HFFc6 (cell line): ENCODE data around the gene RNF14. TPM values are rescaled to one million over a fixed set of nuclear protein-coding genes. Genes with fewer than 3 reads are reported as not detected.

ENCODE experiments used
- DNase-seq: peaks from one replicate; pipeline ENCODE4 v3.0.0-alpha.2; 2018
- H3K27ac Mint-ChIP-seq: 2 replicates; pipeline ENCODE4 v1.8.0; 2020; ENCODE audit warnings: mild to moderate bottlenecking, mixed read lengths
- H3K27me3 Mint-ChIP-seq: 2 replicates; pipeline ENCODE4 v1.8.0; 2021; ENCODE audit warnings: mild to moderate bottlenecking, moderate library complexity, mixed read lengths; ENCODE audit not compliant: insufficient read depth
- H3K36me3 Mint-ChIP-seq: 2 replicates; pipeline ENCODE4 v1.8.0; 2021; ENCODE audit warnings: low read depth, mixed read lengths
- H3K4me1 Mint-ChIP-seq: 2 replicates; pipeline ENCODE4 v1.8.0; 2020; ENCODE audit warnings: low read depth, mixed read lengths
- H3K4me3 Mint-ChIP-seq: 2 replicates; pipeline ENCODE4 v1.8.0; 2020; ENCODE audit warnings: mild to moderate bottlenecking, moderate library complexity, mixed read lengths
- H3K9me3 Mint-ChIP-seq: 2 replicates; pipeline ENCODE4 v1.8.0; 2020; ENCODE audit warnings: mild to moderate bottlenecking, mixed read lengths
- CTCF ChIP-seq: fragments of 200-600 bp; sonication (generic); IDR thresholded peaks from 2 replicates; pipeline ENCODE4 v1.5.0; 2021; ENCODE audit warnings: antibody characterized with exemption, mild to moderate bottlenecking
- total RNA-seq, 6 experiments: library from RNA; stranded (reverse); fragmentation: NEBNext Ultra II Directional; extraction: Animal tissue kit (Norgen Biotek cat#: 25700); gene quantifications; 2 replicates in 1 of 6; 3 replicates in 5 of 6; pipeline ENCODE4 v1.2.3, GENCODE V29; 2021

RNF14 gene
- total RNA-seq, 6 experiments from 2014 or later, result 56.0 to 65.5 (median 63.0) TPM

GRCh38 chr5:141997358-141997960 is 28.6 kb downstream of the RNF14 start:
- Mint-ChIP-seq H3K36me3 (peaks cover 43% of the 10 kb centered on the region), H3K4me3 (no peak overlapping the region), H3K27ac (no peak overlapping the region), H3K9me3 (no peaks in the 10 kb centered on the region), H3K4me1 (no peaks in the 10 kb centered on the region), H3K27me3 (peaks cover 2% of the 10 kb centered on the region)
- DNase-seq, result no peak
- no peak for TF ChIP-seq CTCF

GRCh38 chr5:142000173-142000572 is 31.3 kb downstream of the RNF14 start:
- no peak overlapping the region for H3K4me3 Mint-ChIP-seq
- peaks cover 2% of the 10 kb centered on the region for H3K27me3 Mint-ChIP-seq

GRCh38 chr5:142000704-142001484 is 32.0 kb downstream of the RNF14 start:
- peak; percentile 64 for TF ChIP-seq CTCF
- no peaks in the 10 kb centered on the region for H3K9me3 Mint-ChIP-seq
- H3K27ac Mint-ChIP-seq, result no peak overlapping the region
- no peak for DNase-seq
- no peak overlapping the region for H3K4me3 Mint-ChIP-seq
- no peaks in the 10 kb centered on the region for H3K4me1 Mint-ChIP-seq
- peaks cover 18% of the 10 kb centered on the region for H3K36me3 Mint-ChIP-seq
- H3K27me3 Mint-ChIP-seq, result peaks cover 2% of the 10 kb centered on the region

More at GRCh38 chr5:142000173-142000572, 31.3 kb downstream of the RNF14 start:
- H3K4me1 Mint-ChIP-seq, result no peaks in the 10 kb centered on the region
- no peak for TF ChIP-seq CTCF
- no peak overlapping the region for H3K27ac Mint-ChIP-seq
- no peaks in the 10 kb centered on the region for H3K9me3 Mint-ChIP-seq
- no peak for DNase-seq
- H3K36me3 Mint-ChIP-seq, result peaks cover 22% of the 10 kb centered on the region

GRCh38 chr5:142003266-142003800 is 34.4 kb downstream of the RNF14 start:
- Mint-ChIP-seq H3K36me3 (peaks cover 12% of the 10 kb centered on the region), H3K4me3 (no peak overlapping the region), H3K27me3 (no peaks in the 10 kb centered on the region; the same call in 1 of the 2 replicates), H3K9me3 (no peaks in the 10 kb centered on the region), H3K4me1 (no peaks in the 10 kb centered on the region), H3K27ac (no peak overlapping the region)
- no peak for TF ChIP-seq CTCF
- no peak for DNase-seq

GRCh38 chr5:142006363-142007236 is 37.7 kb downstream of the RNF14 start:
- H3K4me1 Mint-ChIP-seq, result peaks cover under 1% of the 10 kb centered on the region; the same call in 1 of the 2 replicates
- DNase-seq, result no peak
- no peaks in the 10 kb centered on the region; the same call in 1 of the 2 replicates for H3K36me3 Mint-ChIP-seq
- no peak overlapping the region for H3K4me3 Mint-ChIP-seq
- no peaks in the 10 kb centered on the region for H3K9me3 Mint-ChIP-seq
- TF ChIP-seq CTCF, result no peak
- peaks cover 2% of the 10 kb centered on the region for H3K27me3 Mint-ChIP-seq
- no peak overlapping the region for H3K27ac Mint-ChIP-seq
